ENCODE results near the gene HDAC1.
A peak's percentile ranks its signal among the peaks of the same experiment; 100 is the strongest.
"Not testable (repeated sequence)": the region's sequence is repeated elsewhere in the genome, so short reads cannot be mapped to it uniquely, and the experiment has no call there.

HDAC1 gene

GRCh38 chr1:32349211-32349708 is 57.4 kb downstream of the HDAC1 start:
- DNase-seq (ENCODE audit: low read depth in 3 of 3), result no peak

GRCh38 chr1:32350785-32351398 is 59.0 kb downstream of the HDAC1 start:
- DNase-seq (ENCODE audit: low read depth in 3 of 3), result peak; percentile 62 to 73 (median 64)

DNA sequence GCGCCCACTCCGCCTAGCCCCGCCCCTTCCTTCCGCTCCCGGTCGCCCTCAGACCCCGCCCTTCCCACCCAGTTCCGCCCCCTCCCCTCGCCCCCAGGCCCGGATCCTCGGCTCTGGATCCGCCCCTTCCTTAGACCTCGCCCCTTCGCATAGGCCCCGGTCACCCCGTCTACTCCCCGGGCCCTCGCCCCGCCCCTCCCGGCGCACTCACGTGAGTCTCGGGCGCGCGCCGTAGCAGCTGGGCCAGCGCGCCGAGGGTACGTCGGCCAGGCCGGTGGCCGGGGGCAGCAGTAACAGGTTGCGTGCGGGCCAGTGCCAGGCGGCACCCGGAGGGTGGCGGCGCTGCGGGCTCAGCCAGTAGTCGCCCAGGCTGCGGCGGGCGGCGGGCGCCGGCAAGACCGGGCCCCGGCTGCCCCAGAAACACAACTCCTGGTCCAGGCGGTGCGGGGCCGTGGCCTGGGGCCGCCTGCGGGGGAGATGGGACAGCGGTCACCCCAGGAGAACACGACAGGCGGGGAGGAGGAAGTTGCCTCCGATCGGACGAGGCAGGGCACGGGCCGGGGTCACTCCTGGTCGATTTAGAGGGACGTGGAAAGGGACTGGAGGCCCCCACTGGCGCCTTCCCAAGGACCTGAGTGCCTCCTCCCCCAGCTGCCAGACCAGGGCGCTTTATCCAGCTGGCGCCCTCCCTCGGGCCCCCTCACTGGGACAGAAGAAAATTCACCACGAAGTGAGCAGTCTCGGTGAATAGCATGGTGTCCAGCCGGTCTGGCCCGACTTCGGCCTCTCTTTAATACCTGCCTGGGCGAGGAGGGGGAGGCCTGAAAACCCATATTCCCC is 59.7 kb downstream of the HDAC1 start:
- peak; percentile 77 to 91 (median 81) for DNase-seq (ENCODE audit: low read depth in 3 of 3)

DNA sequence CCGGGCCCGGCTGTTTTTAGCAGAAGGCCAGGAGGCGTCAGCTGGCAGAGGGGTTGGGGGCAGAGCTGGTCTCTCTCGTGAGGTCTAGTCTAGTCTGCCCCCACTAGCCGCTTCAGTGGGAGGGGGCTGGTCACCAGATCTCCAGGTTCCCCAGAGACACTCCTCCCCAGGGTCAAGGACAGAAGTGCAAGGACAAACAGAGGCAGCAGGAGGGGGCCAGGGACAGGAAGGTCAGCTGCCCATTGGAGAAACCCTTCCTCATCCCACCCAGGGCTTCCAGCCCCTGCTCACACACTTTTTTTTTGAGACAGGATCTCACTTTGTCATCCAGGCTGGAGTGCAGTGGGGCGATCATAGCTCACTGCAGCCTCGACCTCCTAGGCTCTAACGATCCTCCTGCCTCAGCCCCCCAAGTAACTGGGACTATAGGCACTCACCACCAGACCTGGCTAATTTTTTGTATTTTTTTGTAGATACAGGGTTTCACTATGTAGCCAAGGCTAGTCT is 60.4 kb downstream of the HDAC1 start:
- DNase-seq (ENCODE audit: low read depth in 3 of 3), result no peak

DNA sequence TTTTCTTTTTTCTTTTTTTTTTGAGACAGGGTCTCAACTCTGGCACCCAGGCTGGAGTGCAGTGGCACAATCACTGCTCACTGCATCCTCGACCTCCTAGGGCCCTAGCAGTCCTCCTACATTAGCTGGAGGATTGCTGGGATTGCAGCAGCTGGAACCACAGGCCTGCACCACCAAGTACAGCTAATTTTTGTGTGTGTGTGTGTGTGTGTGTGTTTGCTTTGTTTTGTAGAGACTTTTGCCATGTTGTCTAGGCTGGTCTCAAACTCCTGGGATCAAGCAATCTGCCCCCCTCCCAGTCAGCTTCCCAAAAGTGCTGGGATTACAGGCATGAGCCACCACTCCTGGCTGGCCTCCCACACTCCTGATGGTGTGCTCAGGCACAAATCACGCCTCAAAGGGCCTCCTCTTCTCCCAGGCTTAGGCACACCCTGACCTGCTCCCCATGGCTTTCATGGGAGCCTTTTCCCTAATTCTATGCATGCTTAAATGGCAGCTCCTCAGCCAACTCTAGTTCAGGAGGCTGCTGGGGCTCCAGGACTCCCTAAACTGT is 61.0 kb downstream of the HDAC1 start:
- no peak for DNase-seq (ENCODE audit: low read depth in 3 of 3)

- no peak for DNase-seq (ENCODE audit: low read depth in 3 of 3)
These were observed 61.5 kb downstream of the HDAC1 start for GRCh38 chr1:32353431-32353830.

- DNase-seq (ENCODE audit: low read depth in 3 of 3), result no peak
These were observed 62.1 kb downstream of the HDAC1 start for GRCh38 chr1:32353886-32354570.

DNA sequence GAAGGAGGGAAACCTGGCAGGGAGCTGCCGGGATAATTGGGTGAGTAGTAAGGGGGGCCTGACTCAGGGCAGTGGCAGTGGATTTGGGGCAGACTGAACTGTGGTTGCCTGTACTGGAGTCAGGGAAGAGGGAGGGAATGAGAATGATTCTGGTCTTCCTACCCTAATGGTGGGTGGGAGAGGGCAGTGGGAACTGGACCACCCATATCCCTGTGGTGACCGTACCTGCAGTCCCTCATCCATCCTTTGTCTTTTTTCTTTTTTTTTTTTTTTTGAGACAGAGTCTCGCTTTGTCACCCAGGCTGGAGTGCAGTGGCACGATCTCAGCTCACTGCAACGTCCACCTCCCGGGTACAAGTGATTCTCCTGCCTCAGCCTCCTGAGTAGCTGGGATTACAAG is 63.9 kb downstream of the HDAC1 start:
- DNase-seq (ENCODE audit: low read depth in 3 of 3), result not testable (repeated sequence)

- DNase-seq (ENCODE audit: low read depth in 3 of 3), result no peak
These were observed 64.6 kb downstream of the HDAC1 start for GRCh38 chr1:32356478-32356877.

- no peak for DNase-seq (ENCODE audit: low read depth in 3 of 3)
These were observed 65.7 kb downstream of the HDAC1 start for GRCh38 chr1:32357614-32358013.

- DNase-seq (ENCODE audit: low read depth in 3 of 3), result no peak
These were observed 66.6 kb downstream of the HDAC1 start for GRCh38 chr1:32358435-32358834.

DNA sequence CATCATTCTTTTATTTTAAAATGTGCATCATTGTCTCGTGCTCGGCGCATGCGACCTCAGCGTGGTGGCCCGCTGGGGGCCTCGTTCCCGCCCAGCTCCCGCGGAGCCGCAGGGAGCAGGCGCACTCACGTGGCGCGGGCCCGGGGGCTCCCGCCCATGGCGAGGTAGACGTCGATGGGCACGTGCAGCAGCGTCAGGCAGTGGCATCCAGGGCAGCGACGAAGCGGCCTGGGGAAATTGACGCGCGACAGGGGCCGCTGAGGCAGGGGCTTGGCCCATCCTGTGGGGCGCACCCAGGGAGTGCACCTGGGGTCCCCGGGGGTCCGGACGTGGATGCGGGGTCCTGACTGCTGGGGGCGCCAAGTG is 69.4 kb downstream of the HDAC1 start:
- no peak for DNase-seq (ENCODE audit: low read depth in 3 of 3)

- peak in 1 of 3 experiments; percentile 38 for DNase-seq (ENCODE audit: low read depth in 3 of 3)
These were observed 70.0 kb downstream of the HDAC1 start for GRCh38 chr1:32361674-32362473.

- DNase-seq (ENCODE audit: low read depth in 3 of 3), result no peak
These were observed 70.8 kb downstream of the HDAC1 start, which contains the start of the genes FAM229A and TSSK3 for GRCh38 chr1:32362474-32363313. Gene FAM229A, minus strand, starts transcription at chr1:32362485. Its CDS starts 394 bp downstream, at chr1:32362091. Gene TSSK3, plus strand, starts transcription at chr1:32362539. Its CDS starts 163 bp downstream, at chr1:32362702.

- DNase-seq (ENCODE audit: low read depth in 3 of 3), result no peak
These were observed 71.8 kb downstream of the HDAC1 start for GRCh38 chr1:32363713-32364112.

DNA sequence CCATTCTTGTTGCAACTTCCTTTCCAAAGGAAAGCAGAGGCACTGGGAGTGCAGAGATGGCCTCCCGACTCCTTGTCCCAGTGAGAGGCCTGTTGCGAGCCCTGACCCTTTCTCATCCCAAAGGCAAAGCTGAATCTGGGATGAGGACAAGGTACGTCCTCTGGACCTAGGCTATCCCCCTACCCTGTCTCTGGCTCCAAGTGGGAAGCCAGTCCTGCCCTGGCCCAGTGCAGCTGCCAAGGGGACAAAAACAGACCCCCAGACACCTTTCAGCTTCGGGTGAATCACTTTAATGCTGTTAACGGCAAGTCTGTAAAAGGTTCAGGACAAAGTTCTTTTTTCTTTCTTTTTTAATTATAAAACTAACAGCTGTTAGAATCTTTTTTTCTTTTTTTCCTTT is 73.0 kb downstream of the HDAC1 start:
- no peak for DNase-seq (ENCODE audit: low read depth in 3 of 3)

GRCh38 chr1:32365445-32365844 is 73.6 kb downstream of the HDAC1 start:
- no peak for DNase-seq (ENCODE audit: low read depth in 3 of 3)

- DNase-seq (ENCODE audit: low read depth in 3 of 3), result no peak
These were observed 76.2 kb downstream of the HDAC1 start for GRCh38 chr1:32367912-32368635.

- peak in 1 of 3 experiments; percentile 37 for DNase-seq (ENCODE audit: low read depth in 3 of 3)
These were observed 80.4 kb downstream of the HDAC1 start for GRCh38 chr1:32372149-32372756.
